HG02970 (cell line): ENCODE measurements around the gene SPOCK1.

Source experiments
- ATAC-seq: cut with Tn5 transposase; IDR thresholded peaks from one replicate; pipeline ENCODE4 v1.9.1; 2021; ENCODE audit warnings: mild to moderate bottlenecking, moderate library complexity, moderate number of reproducible peaks; ENCODE audit not compliant: unreplicated experiment, low FRiP score

Gene SPOCK1

GRCh38 chr5:137370096-137371071 lies 128.7 kb downstream of the SPOCK1 start:
- no peak for ATAC-seq

DNA sequence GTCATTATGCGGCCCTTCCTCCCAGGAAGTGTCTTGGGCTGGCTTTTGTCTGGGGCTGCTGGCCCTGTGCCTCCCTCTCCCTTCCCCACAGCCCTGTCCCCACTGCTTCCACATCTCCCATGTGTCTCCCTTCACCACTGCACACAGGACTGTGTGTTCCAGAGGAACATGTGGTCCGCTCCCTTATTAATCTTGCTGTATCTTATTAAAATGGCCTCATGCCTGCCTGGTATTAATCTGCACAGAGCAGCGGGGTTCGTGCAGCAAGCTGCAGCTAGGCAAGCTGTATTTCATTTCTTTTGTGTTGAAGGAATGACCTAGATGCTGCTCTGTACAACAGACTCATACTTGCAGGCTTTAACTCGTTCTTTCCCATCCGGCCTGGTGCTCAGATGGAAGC lies 130.5 kb downstream of the SPOCK1 start:
- ATAC-seq, result no peak

DNA sequence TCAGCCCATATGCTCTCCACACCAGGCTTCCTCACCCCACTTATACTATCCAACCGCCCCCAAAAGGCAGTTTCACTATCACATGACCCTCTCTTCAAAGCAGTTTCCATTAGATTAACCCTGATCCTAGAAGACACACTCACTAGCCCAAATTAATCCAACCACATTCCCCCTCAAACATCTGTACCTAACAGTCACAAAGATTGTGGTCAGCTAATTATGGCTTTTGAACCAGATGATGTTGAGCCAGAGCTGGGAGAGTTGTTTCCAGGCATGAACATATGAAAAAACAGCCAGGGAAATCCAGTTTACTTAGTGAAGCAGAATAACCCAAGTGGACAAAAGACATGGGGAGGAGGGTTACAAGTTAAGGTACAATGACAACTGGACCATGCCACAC lies 131.2 kb downstream of the SPOCK1 start:
- ATAC-seq, result no peak

DNA sequence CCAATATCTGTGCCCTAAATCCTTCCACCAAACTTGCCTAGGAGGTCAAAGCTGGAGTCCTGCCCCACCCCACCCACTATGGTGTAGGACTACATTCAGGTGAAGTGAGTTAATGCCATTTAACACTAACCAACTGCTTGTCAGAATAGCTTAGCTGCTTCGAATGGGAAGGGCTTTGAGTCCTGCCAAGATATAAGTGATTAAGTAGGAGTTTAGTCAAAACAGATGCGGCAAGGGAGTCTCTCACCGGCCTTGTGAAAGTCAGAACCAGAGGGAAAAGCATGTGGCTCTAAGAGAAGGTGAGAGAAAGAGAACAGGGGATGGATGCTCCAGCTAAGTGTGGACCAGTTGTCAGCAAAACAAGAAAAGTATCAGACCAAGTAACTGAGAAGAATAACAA lies 132.6 kb downstream of the SPOCK1 start:
- no peak for ATAC-seq

- ATAC-seq, result no peak
Observed at GRCh38 chr5:137365126-137365865, 133.8 kb downstream of the SPOCK1 start.

DNA sequence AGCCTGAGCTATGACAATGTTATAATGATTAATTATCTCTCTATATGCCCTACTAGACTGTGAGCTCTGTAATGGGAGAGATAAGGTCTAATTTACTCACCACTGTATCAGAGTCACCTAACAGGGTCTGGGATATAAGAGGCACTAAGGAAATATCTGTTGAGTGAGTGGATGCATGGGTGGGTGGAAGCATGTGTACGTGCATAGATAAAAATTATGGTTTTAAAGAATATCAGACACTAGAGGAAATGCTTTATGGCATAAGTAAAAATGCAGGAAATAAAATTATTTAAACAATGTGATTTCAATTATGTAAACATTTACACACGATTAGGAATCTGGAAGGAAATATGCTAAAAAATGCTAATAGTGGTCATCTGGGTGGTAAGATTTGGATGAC lies 137.8 kb downstream of the SPOCK1 start:
- no peak for ATAC-seq

DNA sequence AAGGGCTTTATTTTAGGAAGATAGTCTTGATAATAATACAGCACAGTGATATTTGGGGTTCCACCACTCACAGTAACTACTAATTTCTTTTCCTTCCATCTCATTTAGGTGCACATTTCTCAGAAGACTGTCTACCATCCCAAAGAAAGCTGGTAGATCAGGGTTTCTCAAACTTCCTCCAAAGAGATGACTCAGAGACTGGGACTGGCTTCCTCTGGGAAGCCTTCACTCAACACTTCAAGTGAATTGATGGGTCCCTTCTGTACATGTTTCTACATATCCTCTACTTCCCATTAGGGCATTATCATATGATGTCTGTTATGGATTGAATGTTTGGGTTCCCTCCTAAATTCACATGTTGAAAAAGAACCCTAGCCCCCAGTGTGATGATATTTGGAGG lies 138.5 kb downstream of the SPOCK1 start:
- no peak for ATAC-seq

DNA sequence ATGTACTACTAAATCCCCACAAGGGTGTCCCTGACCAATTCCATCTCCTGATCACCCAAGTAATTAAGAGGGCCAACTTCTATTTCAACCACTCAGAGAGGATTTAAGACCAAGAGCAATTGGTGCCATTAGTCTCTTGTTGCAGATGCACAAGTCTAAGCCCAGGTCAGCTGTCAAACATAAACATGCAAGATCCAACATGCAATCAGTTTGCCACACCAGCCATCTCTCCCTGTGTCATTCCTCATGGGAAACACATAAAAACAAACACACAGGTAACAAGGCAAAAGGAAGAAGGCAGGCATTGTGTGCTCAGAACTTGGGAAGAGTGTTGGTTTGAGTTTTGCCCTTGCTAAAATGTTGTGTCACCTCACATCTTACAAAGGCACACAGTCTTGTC lies 139.2 kb downstream of the SPOCK1 start:
- ATAC-seq, result no peak

- ATAC-seq, result no peak
Observed at GRCh38 chr5:137357436-137357835, 141.7 kb downstream of the SPOCK1 start.

DNA sequence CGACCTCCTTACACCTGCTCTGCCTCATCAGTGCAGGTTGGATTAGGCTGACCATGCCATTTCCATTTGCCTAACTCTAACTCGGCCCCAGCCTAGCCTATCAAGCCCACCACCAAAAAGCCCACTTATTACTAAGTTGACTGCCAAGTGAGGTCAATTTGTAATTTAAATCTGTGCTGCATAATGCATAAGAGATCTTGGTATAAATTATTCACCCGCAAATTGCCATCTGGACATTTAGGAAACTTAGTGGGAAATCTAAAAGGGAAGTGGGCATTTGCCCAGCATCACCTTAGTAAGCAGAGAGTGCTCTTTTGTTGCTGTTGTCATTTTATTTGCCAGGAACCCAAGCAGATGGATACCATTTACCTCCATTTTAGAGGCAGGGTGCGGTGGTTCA lies 143.0 kb downstream of the SPOCK1 start:
- no peak for ATAC-seq

DNA sequence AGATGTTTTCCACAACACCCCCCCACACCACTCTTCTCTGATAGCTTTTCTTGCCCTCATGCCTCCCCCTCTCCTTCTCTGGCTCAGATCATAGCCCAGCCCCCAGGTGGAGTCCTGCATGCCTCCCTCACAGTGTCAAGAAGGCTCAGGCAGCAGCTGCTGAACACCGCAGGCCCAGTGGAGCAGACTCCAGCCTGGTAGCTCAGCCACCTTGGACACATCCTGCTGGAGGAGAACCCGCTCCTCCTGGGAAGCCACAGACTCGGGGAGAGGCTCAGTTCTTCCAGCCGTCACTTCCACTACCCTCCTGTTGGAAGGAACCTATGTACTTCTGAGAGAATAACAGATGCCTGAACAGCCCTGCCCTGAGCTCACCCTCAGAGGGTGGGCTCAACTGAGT lies 143.4 kb downstream of the SPOCK1 start:
- ATAC-seq, result no peak

DNA sequence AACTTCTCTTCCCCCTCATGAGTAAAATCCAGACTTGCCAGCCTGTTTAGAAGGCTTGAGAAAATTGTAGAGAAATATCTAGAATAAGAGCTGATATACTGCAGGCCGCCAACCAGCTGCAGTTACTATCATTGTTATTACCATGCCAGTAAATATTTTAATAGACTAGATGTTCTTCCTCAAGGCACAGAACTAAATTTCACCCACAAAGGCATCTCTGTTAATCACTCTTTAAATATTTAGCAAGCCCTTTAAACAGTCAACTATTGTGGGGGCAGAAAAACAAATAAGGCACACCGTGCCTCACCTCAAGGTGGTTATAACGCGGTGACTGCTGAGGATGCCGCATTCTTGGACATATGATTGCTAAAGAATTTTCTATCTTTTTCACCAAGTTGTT lies 147.0 kb downstream of the SPOCK1 start:
- ATAC-seq, result no peak

- no peak for ATAC-seq
Observed at GRCh38 chr5:137350791-137351190, 148.3 kb downstream of the SPOCK1 start.

- no peak for ATAC-seq
Observed at GRCh38 chr5:137348759-137349158, 150.4 kb downstream of the SPOCK1 start.

- ATAC-seq, result no peak
Observed at GRCh38 chr5:137347865-137348264, 151.3 kb downstream of the SPOCK1 start.

- ATAC-seq, result no peak
Observed at GRCh38 chr5:137346281-137346680, 152.8 kb downstream of the SPOCK1 start.

GRCh38 chr5:137345396-137345795 lies 153.7 kb downstream of the SPOCK1 start:
- no peak for ATAC-seq

GRCh38 chr5:137344723-137345322 lies 154.3 kb downstream of the SPOCK1 start:
- ATAC-seq, result no peak

- ATAC-seq, result no peak
Observed at GRCh38 chr5:137344021-137344420, 155.1 kb downstream of the SPOCK1 start.

DNA sequence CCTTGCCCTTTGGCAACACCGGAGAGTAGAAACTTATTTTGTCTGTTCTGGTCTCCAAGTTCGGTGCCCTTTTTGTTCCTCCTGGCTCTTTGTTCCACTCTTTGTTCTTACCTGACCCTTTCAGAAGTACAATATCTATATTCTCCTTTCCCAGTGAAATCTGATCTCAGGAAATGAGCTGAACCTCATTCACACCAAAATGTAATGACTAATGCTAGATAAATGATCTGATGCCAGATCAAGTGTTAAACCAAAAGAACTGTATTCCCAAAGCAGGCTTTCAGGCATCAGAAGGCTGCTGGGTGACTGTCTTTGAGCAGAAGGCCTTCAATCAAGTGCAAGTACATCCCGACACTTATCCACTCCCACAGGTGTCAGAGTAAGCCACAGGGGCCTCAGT lies 156.4 kb downstream of the SPOCK1 start:
- ATAC-seq, result no peak

GRCh38 chr5:137341831-137342230 lies 157.3 kb downstream of the SPOCK1 start:
- no peak for ATAC-seq
